NCI-H446 (cell line): ENCODE measurements around the gene LGALS3BP.

Experiments used
- DNase-seq, 2 experiments: peaks; one replicate each; lab custom pipeline; 2025; lab: John Stamatoyannopoulos, UW

Gene LGALS3BP

GRCh38 chr17:78999056-78999768 lies 19.5 kb upstream of the LGALS3BP start:
- DNase-seq, result no peak

GRCh38 chr17:78998311-78999055 lies 18.8 kb upstream of the LGALS3BP start:
- DNase-seq, result peak; percentile 35 to 72

- no peak for DNase-seq
Measured at GRCh38 chr17:78997881-78998280, 18.2 kb upstream of the LGALS3BP start.

- no peak for DNase-seq
Measured at GRCh38 chr17:78997231-78997741, 17.6 kb upstream of the LGALS3BP start.

GRCh38 chr17:78996781-78997201 lies 17.1 kb upstream of the LGALS3BP start:
- DNase-seq, result no peak

GRCh38 chr17:78995761-78996451 lies 16.2 kb upstream of the LGALS3BP start:
- no peak for DNase-seq

GRCh38 chr17:78995022-78995760 lies 15.5 kb upstream of the LGALS3BP start:
- no peak for DNase-seq

- no peak for DNase-seq
Measured at GRCh38 chr17:78993981-78994671, 14.4 kb upstream of the LGALS3BP start.

- peak in 1 of 2 experiments; percentile 56 for DNase-seq
Measured at GRCh38 chr17:78993241-78993956, 13.7 kb upstream of the LGALS3BP start.

GRCh38 chr17:78992542-78993212 lies 13.0 kb upstream of the LGALS3BP start:
- DNase-seq, result no peak

- DNase-seq, result no peak
Measured at GRCh38 chr17:78991906-78992532, 12.3 kb upstream of the LGALS3BP start.

GRCh38 chr17:78991017-78991738 lies 11.5 kb upstream of the LGALS3BP start:
- no peak for DNase-seq

GRCh38 chr17:78990349-78991016 lies 10.8 kb upstream of the LGALS3BP start:
- no peak for DNase-seq

- no peak for DNase-seq
Measured at GRCh38 chr17:78988152-78988551, 8.4 kb upstream of the LGALS3BP start.

- no peak for DNase-seq
Measured at GRCh38 chr17:78986649-78987328, 7.1 kb upstream of the LGALS3BP start.

- DNase-seq, result no peak
Measured at GRCh38 chr17:78986048-78986648, 6.4 kb upstream of the LGALS3BP start.

- no peak for DNase-seq
Measured at GRCh38 chr17:78985395-78985794, 5.7 kb upstream of the LGALS3BP start.
